Keratinocyte (primary cell): ENCODE data around the gene GMIP. TPM values are rescaled to one million over a fixed set of nuclear protein-coding genes. Genes with fewer than 3 reads are reported as not detected.
A peak's percentile ranks its signal among the peaks of the same experiment; 100 is the strongest.

Experiments
- DNase-seq: peaks from one replicate; pipeline ENCODE4 v3.0.0-alpha.2; 2011; ENCODE audit warnings: low read depth, missing footprints, low spot score
- FAIRE-seq: peaks from 2 replicates; lab custom pipeline; 2011; peaks lifted over from hg19 to GRCh38; lab: Jason Lieb, UNC
- H2AFZ ChIP-seq: 2 replicates; pipeline ENCODE4 v1.6.0; 2012; ENCODE audit warnings: low read length, control low read depth, inconsistent platforms; ENCODE audit not compliant: control insufficient read depth
- H3K27ac ChIP-seq: 2 replicates; pipeline ENCODE4 v1.5.1; 2011; ENCODE audit warnings: low read length; ENCODE audit not compliant: control insufficient read depth, insufficient read depth
- H3K27me3 ChIP-seq: 3 replicates; pipeline ENCODE4 v1.6.0; 2011; ENCODE audit warnings: low read length; ENCODE audit not compliant: control insufficient read depth, insufficient read depth; ENCODE audit errors: extremely low read depth
- H3K36me3 ChIP-seq, 2 experiments: 2 replicates in 1 of 2; 3 replicates in 1 of 2; pipeline ENCODE4 v1.5.1; 2011; ENCODE audit warnings: low read length in 2 of 2, mild to moderate bottlenecking in 1 of 2; ENCODE audit not compliant: control insufficient read depth in 2 of 2, insufficient read depth in 2 of 2; ENCODE audit errors: extremely low read depth in 1 of 2
- H3K4me1 ChIP-seq: 3 replicates; pipeline ENCODE4 v1.5.1; 2011; ENCODE audit warnings: low read length; ENCODE audit not compliant: control insufficient read depth, insufficient read depth; ENCODE audit errors: extremely low read depth
- H3K4me2 ChIP-seq: 3 replicates; pipeline ENCODE4 v1.6.0; 2011; ENCODE audit warnings: low read depth, low read length; ENCODE audit not compliant: control insufficient read depth, insufficient read depth; ENCODE audit errors: extremely low read depth
- H3K4me3 ChIP-seq, 3 experiments: fragments of 200-600 bp in 1 of 3; sonication (generic) in 1 of 3; 2 replicates in 2 of 3; 3 replicates in 1 of 3; pipeline ENCODE4 v1.5.1; 2011 to 2016; ENCODE audit warnings: low read length in 3 of 3, mild to moderate bottlenecking in 3 of 3, control low read depth in 2 of 3, inconsistent platforms in 1 of 3, low read depth in 1 of 3, mixed read lengths in 1 of 3, mixed run types in 1 of 3, moderate library complexity in 1 of 3; ENCODE audit not compliant: control insufficient read depth in 2 of 3, insufficient read depth in 2 of 3; ENCODE audit errors: extremely low read depth in 1 of 3
- H3K79me2 ChIP-seq: 2 replicates; pipeline ENCODE4 v1.6.0; 2012; ENCODE audit warnings: low read length; ENCODE audit not compliant: control insufficient read depth, insufficient read depth
- H3K9ac ChIP-seq: 3 replicates; pipeline ENCODE4 v1.6.0; 2011; ENCODE audit warnings: low read length; ENCODE audit not compliant: control insufficient read depth, insufficient read depth; ENCODE audit errors: extremely low read depth
- H3K9me1 ChIP-seq: 3 replicates; pipeline ENCODE4 v1.6.0; 2011; ENCODE audit warnings: low read length; ENCODE audit not compliant: control insufficient read depth, insufficient read depth; ENCODE audit errors: extremely low read depth
- H3K9me3 ChIP-seq: 2 replicates; pipeline ENCODE4 v1.5.1; 2012; ENCODE audit warnings: low read depth, low read length; ENCODE audit not compliant: control insufficient read depth
- H4K20me1 ChIP-seq: 3 replicates; pipeline ENCODE4 v1.6.0; 2011; ENCODE audit warnings: low read length; ENCODE audit not compliant: control insufficient read depth, insufficient read depth; ENCODE audit errors: extremely low read depth
- CTCF ChIP-seq, 3 experiments: IDR thresholded peaks in 1 of 3; conservative IDR thresholded peaks in 1 of 3; optimal IDR thresholded peaks in 1 of 3; 2 replicates in 2 of 3; 3 replicates in 1 of 3; pipeline versions ENCODE3 to v1.5.1; 2011; ENCODE audit warnings: low read length in 3 of 3, mild to moderate bottlenecking in 3 of 3, moderate library complexity in 2 of 3, control low read depth in 1 of 3, inconsistent platforms in 1 of 3; ENCODE audit not compliant: insufficient read depth in 2 of 3; ENCODE audit errors: extremely low read depth in 1 of 3
- EZH2 ChIP-seq: IDR thresholded peaks from one replicate; pipeline ENCODE4 v1.6.1; 2012; ENCODE audit warnings: inconsistent platforms, mild to moderate bottlenecking, low read length, moderate library complexity
- dilution Hi-C: fragments of 300-500 bp; cut with MboI; formaldehyde crosslinking; loops from one replicate; pipeline ENCODE4 v1.7.0; 2020; ENCODE audit warnings: low sequenced_read_pairs; ENCODE audit not compliant: extremely low pct_ligation_motif_present
- polyA plus RNA-seq, 5 experiments: library from polyadenylated mRNA; depleted of rRNA in 3 of 5; stranded (reverse) in 3 of 5; stranded (forward) in 1 of 5; unstranded in 1 of 5; fragments of >200 nt; gene quantifications; 1 replicate in 1 of 5; 2 replicates in 3 of 5; 3 replicates in 1 of 5; pipeline versions ENCODE4 v1.2.1 to v1.2.3, GENCODE V29; 2011 to 2012; ENCODE audit warnings: missing spikeins in 2 of 5, low read depth in 1 of 5, low replicate concordance in 1 of 5

GMIP gene
- polyA plus RNA-seq, 1 donor (not counting 4 experiments of a cell fraction or from before 2014, with no cell fraction given), result 5.0 TPM

GRCh38 chr19:19662344-19662743 is 18.9 kb upstream of the GMIP start:
- no peak for DNase-seq
- Histone ChIP-seq H3K9me3 (no peaks in the 10 kb centered on the region), H3K27me3 (no peaks in the 10 kb centered on the region), H3K27ac (peak overlapping the region; percentile 85), H3K79me2 (peaks cover 35% of the 10 kb centered on the region), H3K4me3 (peak overlapping the region; percentile 57 to 80 (median 79)), H3K9me1 (no peaks in the 10 kb centered on the region), H3K9ac (peak overlapping the region; percentile 86), H3K36me3 (peaks cover 19 to 30% of the 10 kb centered on the region in 2 experiments), H4K20me1 (peaks cover 6% of the 10 kb centered on the region), H2AFZ (no peak overlapping the region), H3K4me1 (peaks cover 16% of the 10 kb centered on the region), H3K4me2 (peak overlapping the region; percentile 77)
- FAIRE-seq, result no peak
- dilution Hi-C loops, result no loop called here
- TF ChIP-seq EZH2 (no peak), CTCF (optimal IDR thresholded peaks at IDR 0.05 in 1 of 3, IDR thresholded peaks at IDR 0.05 in 1 of 3, conservative IDR thresholded peaks at IDR 0.05 in 1 of 3; ENCODE audit: extremely low read depth in 1 of 3, insufficient read depth in 2 of 3, low read length in 3 of 3) (no peak)

- FAIRE-seq, result no peak
- DNase-seq, result no peak
- TF ChIP-seq CTCF (optimal IDR thresholded peaks at IDR 0.05 in 1 of 3, IDR thresholded peaks at IDR 0.05 in 1 of 3, conservative IDR thresholded peaks at IDR 0.05 in 1 of 3; ENCODE audit: extremely low read depth in 1 of 3, insufficient read depth in 2 of 3, low read length in 3 of 3) (no peak), EZH2 (no peak)
- peaks cover 16% of the 10 kb centered on the region for H3K4me1 ChIP-seq
- H3K4me2 ChIP-seq, result peak overlapping the region; percentile 77
- H3K79me2 ChIP-seq, result peaks cover 35% of the 10 kb centered on the region
- H3K27ac ChIP-seq, result no peak overlapping the region
- no peak overlapping the region for H2AFZ ChIP-seq
- H3K4me3 ChIP-seq, result no peak overlapping the region
- dilution Hi-C loops, result no loop called here
- no peaks in the 10 kb centered on the region for H3K9me3 ChIP-seq
- H3K9me1 ChIP-seq, result no peaks in the 10 kb centered on the region
- H3K27me3 ChIP-seq, result no peaks in the 10 kb centered on the region
- H3K36me3 ChIP-seq, result peaks cover 23 to 30% of the 10 kb centered on the region in 2 experiments
- peaks cover 6% of the 10 kb centered on the region for H4K20me1 ChIP-seq
- no peak overlapping the region for H3K9ac ChIP-seq
Observed at GRCh38 chr19:19661675-19662251, 18.3 kb upstream of the GMIP start.
